HG03175 (cell line): Measurements from ENCODE around the gene MCEE.
"Not testable (repeated sequence)": the region's sequence is repeated elsewhere in the genome, so short reads cannot be mapped to it uniquely, and the experiment has no call there.

Source experiments
- ATAC-seq: cut with Tn5 transposase; IDR thresholded peaks from one replicate; pipeline ENCODE4 v1.9.1; 2021; ENCODE audit warnings: mild to moderate bottlenecking, moderate library complexity; ENCODE audit not compliant: unreplicated experiment

MCEE gene

GRCh38 chr2:71130152-71130904 is at the start of gene MCEE, which contains the start of gene MPHOSPH10:
Gene MCEE, minus strand, starts transcription at chr2:71130229. Its CDS starts 10 bp downstream, at chr2:71130219.
Gene MPHOSPH10, plus strand, starts transcription at chr2:71130634. Its CDS starts 32 bp downstream, at chr2:71130666.
- ATAC-seq = peak; percentile 91

GRCh38 chr2:71178836-71179235 is 48.8 kb upstream of the MCEE start:
- ATAC-seq = not testable (repeated sequence)

- ATAC-seq = no peak
Observed at GRCh38 chr2:71174207-71174606, 44.2 kb upstream of the MCEE start.

- no peak for ATAC-seq
Observed at GRCh38 chr2:71173096-71173495, 43.1 kb upstream of the MCEE start.

- no peak for ATAC-seq
Observed at GRCh38 chr2:71166812-71167211, 36.8 kb upstream of the MCEE start.

- ATAC-seq = no peak
Observed at GRCh38 chr2:71157124-71157793, 27.2 kb upstream of the MCEE start.

- ATAC-seq = no peak
Observed at GRCh38 chr2:71156573-71156972, 26.5 kb upstream of the MCEE start.

- no peak for ATAC-seq
Observed at GRCh38 chr2:71155846-71156245, 25.8 kb upstream of the MCEE start.

GRCh38 chr2:71154798-71155197 is 24.8 kb upstream of the MCEE start:
- ATAC-seq = peak; percentile 83

GRCh38 chr2:71154279-71154678 is 24.2 kb upstream of the MCEE start:
- no peak for ATAC-seq

- ATAC-seq = no peak
Observed at GRCh38 chr2:71153585-71154224, 23.7 kb upstream of the MCEE start.

- ATAC-seq = no peak
Observed at GRCh38 chr2:71151620-71152019, 21.6 kb upstream of the MCEE start.

- ATAC-seq = no peak
Observed at GRCh38 chr2:71150082-71150816, 20.2 kb upstream of the MCEE start.

GRCh38 chr2:71148506-71149063 is 18.6 kb upstream of the MCEE start:
- no peak for ATAC-seq

GRCh38 chr2:71143782-71144181 is 13.8 kb upstream of the MCEE start:
- no peak for ATAC-seq

- no peak for ATAC-seq
Observed at GRCh38 chr2:71136174-71136573, 6.1 kb upstream of the MCEE start.

GRCh38 chr2:71133603-71134002 is 3.6 kb upstream of the MCEE start:
- ATAC-seq = no peak

- ATAC-seq = not testable (repeated sequence)
Observed at GRCh38 chr2:71131387-71132166, 1.5 kb upstream of the MCEE start.

GRCh38 chr2:71130905-71131244 is 846 bp upstream of the MCEE start:
- ATAC-seq = peak; percentile 29

- ATAC-seq = peak; percentile 46
Observed at GRCh38 chr2:71129902-71130151, 202 bp downstream of the MCEE start.
